Activated T-cell treated with anti-CD3 and anti-CD28 coated beads, Interleukin-2, amount 50 U/mL, for 1 hour (primary cell): ENCODE results near the gene BMERB1.

Source experiments
- DNase-seq: peaks from one replicate; pipeline ENCODE4 v3.0.0-alpha.2; 2020

The BMERB1 gene

DNA sequence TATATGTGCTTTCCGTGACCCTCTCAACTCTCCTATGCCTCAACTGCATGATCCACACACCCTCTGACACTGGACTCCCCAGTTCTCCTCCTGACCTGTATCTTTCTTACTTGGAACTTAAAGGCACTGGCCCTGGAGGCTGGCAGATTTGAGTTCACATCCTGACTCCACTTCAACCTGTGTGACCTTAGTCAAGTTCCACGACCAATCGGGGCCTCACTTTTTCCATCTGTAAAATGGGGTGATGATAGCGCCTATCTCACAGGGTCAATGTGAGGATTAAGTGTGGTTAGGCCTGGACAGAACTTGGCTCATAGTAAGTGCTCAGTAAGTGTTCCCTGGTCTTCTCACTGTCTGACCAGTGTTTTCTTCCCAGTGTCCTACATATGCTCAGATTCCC lies 183.5 kb downstream of the BMERB1 start:
- no peak for DNase-seq

DNA sequence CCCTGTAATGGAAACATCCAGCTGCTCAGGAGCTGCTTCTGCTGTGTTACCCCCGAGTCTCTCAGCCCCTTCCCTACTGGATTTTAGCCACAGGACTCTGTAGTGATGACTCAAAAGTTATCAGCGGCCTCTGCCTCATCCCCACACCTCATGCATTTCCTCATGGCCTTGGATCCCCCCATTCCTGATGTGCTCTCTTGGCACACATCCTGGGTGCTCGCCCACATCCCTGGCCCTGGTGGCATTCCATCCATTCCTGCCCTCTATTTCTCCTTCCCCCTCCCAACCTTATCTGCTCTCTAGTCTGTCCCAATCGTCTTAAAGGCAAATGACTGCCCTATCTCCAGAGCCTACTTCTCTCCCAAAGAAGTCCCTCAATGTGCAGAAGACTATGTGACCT lies 184.0 kb downstream of the BMERB1 start:
- DNase-seq: no peak

DNA sequence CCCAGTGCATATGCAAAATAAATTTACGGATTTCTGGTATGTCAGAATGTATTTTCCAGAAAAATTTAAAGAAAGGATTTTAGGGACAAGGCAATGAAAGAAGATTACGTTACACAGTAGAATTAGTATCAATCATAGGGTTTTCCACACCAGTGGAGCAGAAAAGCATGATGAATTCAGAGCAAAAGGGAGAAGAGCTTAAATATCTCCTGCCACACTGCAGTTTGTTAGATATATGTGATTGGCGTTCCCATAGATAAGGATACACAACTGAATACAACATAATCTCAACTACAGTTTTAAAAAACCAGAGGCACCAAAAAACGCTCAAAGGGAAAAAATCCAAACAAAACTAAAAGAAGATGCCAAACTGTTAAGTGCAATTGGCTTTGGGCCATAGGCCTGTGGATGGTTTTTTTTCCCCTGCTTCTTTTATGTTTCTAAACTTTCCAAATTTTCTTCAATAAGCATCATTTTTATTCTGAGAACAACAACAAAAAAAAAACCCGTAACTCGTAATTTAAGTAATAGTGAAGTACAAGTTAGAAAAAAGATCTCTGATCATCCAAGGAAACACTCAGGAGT lies 186.3 kb downstream of the BMERB1 start:
- no peak for DNase-seq

DNA sequence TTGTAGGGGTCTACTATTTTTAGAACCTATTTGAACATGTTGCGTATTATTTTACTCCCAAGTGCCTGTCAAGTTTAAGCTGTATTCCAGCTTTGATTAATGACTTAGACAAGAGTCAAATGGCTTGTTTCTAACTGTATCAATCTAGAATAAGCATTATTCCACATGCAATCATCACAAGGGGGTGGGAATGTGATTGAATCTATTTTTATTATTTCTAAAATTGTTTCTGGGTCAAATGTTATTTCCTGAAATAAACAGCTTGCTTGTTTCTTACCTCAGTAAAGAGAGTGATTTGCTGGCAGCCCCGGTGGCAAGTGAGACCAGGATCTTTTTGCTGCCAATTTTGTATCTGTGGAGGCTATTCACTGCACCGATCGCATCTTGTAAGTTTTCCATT lies 187.1 kb downstream of the BMERB1 start:
- DNase-seq: no peak

DNA sequence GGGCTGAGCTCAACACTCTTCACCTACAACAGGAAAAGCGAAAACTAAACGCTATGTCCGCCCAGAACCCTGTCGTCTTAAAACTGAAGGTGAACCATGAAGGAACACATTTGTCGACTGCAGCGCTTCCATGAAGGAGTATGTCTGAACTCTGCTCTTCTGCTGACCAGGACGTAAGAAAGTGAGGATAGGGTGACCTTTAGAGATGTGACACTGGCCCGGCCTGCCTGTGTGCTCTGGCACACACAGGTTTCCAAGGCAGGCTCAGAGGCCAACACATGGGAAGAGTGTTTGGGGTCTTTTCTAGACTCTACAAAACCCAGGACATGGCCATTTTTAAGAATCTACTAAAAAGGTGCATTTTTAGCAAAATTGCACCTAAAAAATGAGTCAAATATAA lies 187.5 kb downstream of the BMERB1 start:
- DNase-seq: no peak

DNA sequence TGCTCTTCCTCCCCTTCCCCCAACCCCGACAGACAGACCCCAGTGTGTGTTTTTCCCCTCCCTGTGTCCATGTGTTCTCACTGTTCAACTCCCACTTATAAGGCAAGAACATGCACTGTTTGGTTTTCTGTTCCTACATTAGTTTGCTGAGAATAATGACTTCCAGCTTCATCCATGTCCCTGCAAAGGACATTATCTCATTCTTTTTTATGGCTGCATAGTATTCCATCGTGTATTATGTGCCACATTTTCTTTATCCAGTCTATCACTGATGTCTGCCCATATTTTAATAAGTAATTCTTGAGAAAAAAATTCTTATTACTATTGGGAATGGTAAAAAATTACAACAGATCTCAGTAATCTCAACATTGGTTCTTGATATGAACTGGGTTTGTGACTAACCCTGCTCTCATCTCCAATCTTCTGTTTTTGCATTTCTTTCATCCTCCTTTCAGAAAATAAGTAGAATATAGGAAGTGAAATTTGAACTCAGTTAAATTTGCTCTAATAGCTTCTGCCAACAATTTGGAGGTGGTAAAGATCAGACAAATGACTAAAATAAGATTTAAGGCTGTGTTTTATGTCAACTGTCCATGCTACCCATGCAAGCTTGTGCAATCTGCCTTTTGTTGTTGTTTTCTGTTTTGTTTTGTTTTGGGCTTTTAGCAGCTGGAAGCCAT lies 197.5 kb downstream of the BMERB1 start:
- no peak for DNase-seq

DNA sequence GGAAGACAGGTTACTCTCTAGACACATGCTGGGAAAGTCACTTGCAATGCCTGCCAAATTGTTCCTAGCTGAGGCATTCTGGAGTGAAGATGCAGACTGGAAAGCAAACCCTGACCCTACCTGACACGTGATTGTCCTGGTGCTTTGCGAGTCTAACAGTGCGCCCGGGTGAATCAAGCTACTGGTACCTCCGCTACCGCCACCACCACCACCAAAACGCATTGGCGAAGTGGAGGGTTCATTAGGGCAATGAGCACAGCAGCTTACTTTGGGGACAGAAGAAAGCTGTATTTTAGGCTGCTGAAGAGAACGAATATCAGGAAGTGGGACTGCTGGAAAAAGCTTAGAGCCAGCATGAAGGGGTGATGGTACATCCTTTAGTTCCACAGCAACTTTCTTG lies 201.5 kb downstream of the BMERB1 start:
- DNase-seq: no peak

DNA sequence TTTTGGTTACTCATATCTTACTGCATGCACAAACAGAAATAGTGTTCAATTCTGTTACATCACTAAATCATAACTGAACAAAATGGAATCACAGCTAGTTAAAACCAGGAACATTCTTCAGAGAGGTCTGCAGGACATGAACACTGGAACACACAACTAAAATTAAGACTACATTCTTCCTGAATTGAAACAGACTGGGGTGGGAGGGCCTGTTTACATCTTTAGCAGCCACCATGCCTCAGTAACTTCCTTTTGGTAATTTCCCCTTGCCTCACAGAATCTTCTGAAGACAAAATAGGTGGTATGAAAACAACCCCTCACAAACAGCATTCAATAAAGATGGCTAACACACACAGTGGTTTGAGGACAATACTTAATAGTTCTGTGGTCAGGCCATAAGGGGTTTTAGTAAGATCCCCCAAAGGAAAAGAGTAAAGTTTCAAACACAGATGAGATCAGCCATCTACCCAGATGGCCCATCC lies 202.0 kb downstream of the BMERB1 start:
- DNase-seq: no peak
